Stimulated activated CD8-positive, alpha-beta memory T cell treated with anti-CD3 and anti-CD28 coated beads, Interleukin-7, amount 100 ng/mL, for 1 hour (primary cell): ENCODE data around the gene ATOSB.

Source experiments
- DNase-seq, 2 donors: peaks; one replicate each; pipeline ENCODE4 v3.0.0-alpha.2; 2020; ENCODE audit warnings: low read depth in 2 of 2

ATOSB gene

GRCh38 chr9:35112257-35113020 lies 3.2 kb downstream of the ATOSB start:
- no peak for DNase-seq

- DNase-seq: peak; percentile 90
Observed at GRCh38 chr9:35111001-35111933, 4.4 kb downstream of the ATOSB start.

GRCh38 chr9:35110327-35110761 lies 5.3 kb downstream of the ATOSB start:
- DNase-seq: no peak

- DNase-seq: no peak
Observed at GRCh38 chr9:35108946-35109575, 6.6 kb downstream of the ATOSB start.

GRCh38 chr9:35108461-35108860 lies 7.2 kb downstream of the ATOSB start:
- DNase-seq: no peak

GRCh38 chr9:35107297-35108290 lies 8.1 kb downstream of the ATOSB start:
- no peak for DNase-seq

GRCh38 chr9:35106343-35106730 lies 9.3 kb downstream of the ATOSB start:
- no peak for DNase-seq

GRCh38 chr9:35105571-35106342 lies 9.9 kb downstream of the ATOSB start:
- no peak for DNase-seq

- DNase-seq: no peak
Observed at GRCh38 chr9:35105126-35105525, 10.5 kb downstream of the ATOSB start.

GRCh38 chr9:35104586-35104985 lies 11.1 kb downstream of the ATOSB start:
- no peak for DNase-seq

GRCh38 chr9:35103660-35104191 lies 11.9 kb downstream of the ATOSB start:
- no peak for DNase-seq

- DNase-seq: peak; percentile 80 to 81
Observed at GRCh38 chr9:35102769-35103659, 12.6 kb downstream of the ATOSB start, which contains the start of gene STOML2. STOML2 (minus strand) TSS chr9:35103131; CDS start chr9:35103094, 37 bp downstream.

GRCh38 chr9:35102465-35102768 lies 13.2 kb downstream of the ATOSB start:
- no peak for DNase-seq

- no peak for DNase-seq
Observed at GRCh38 chr9:35097573-35097972, 18.1 kb downstream of the ATOSB start.

- peak; percentile 71 to 72 for DNase-seq
Observed at GRCh38 chr9:35096035-35096849, 19.4 kb downstream of the ATOSB start, which contains the start of gene PIGO. PIGO (minus strand) TSS chr9:35096591; CDS start chr9:35095565, 1,026 bp downstream.

- DNase-seq: no peak
Observed at GRCh38 chr9:35091536-35091935, 24.1 kb downstream of the ATOSB start.

GRCh38 chr9:35089434-35089833 lies 26.2 kb downstream of the ATOSB start:
- DNase-seq: no peak

- no peak for DNase-seq
Observed at GRCh38 chr9:35085078-35085477, 30.6 kb downstream of the ATOSB start.
